Activated B cell treated with CpG ODN at 0.5 μM for 24 hours (primary cell): Measurements from ENCODE around the gene B4GAT1. TPM values are rescaled to one million over a fixed set of nuclear protein-coding genes. Genes with fewer than 3 reads are reported as not detected.

ENCODE experiments used
- ATAC-seq: fragments of 200-7000 bp; cut with Tn5 transposase; one replicate; pipeline ENCODE4 v1.10.0; 2021; ENCODE audit warnings: low read depth, mild to moderate bottlenecking, moderate library complexity
- CTCF ChIA-PET: fragments of 350-600 bp; sonication (Branson Sonifier 250); formaldehyde crosslinking; loops from one replicate; lab custom pipeline; 2021; ENCODE audit warnings: antibody characterized with exemption; lab: Charles Lee
- POLR2A ChIA-PET: fragments of 350-600 bp; sonication (Branson Sonifier 250); formaldehyde crosslinking; loops from one replicate; lab custom pipeline; 2021; ENCODE audit warnings: antibody characterized with exemption; lab: Charles Lee
- DNase-seq: peaks from one replicate; pipeline ENCODE4 v3.0.0; 2022
- H3K27ac Mint-ChIP-seq: one replicate; pipeline ENCODE4 v1.8.0; 2020; ENCODE audit warnings: mixed read lengths
- H3K27me3 Mint-ChIP-seq: one replicate; pipeline ENCODE4 v1.8.0; 2021; ENCODE audit warnings: mixed read lengths
- H3K36me3 Mint-ChIP-seq: one replicate; pipeline ENCODE4 v1.8.0; 2021; ENCODE audit warnings: low read depth, mixed read lengths
- H3K4me1 Mint-ChIP-seq: one replicate; pipeline ENCODE4 v1.8.0; 2021; ENCODE audit warnings: mixed read lengths
- H3K4me3 Mint-ChIP-seq: one replicate; pipeline ENCODE4 v1.8.0; 2020; ENCODE audit warnings: mild to moderate bottlenecking, mixed read lengths
- H3K9me3 Mint-ChIP-seq: one replicate; pipeline ENCODE4 v1.8.0; 2020; ENCODE audit warnings: mixed read lengths
- CTCF ChIP-seq: fragments of 200-600 bp; IDR thresholded peaks from one replicate; pipeline ENCODE4 v1.8.0; 2022; ENCODE audit warnings: antibody characterized with exemption, mild to moderate bottlenecking
- intact Hi-C: fragments of 100-400 bp; cut with micrococcal nuclease; formaldehyde crosslinking; loops from one replicate; pipeline ENCODE4 v1.15.1; 2024
- total RNA-seq: library from RNA; stranded (reverse); gene quantifications from 2 replicates; pipeline ENCODE4 v1.2.3, GENCODE V29; 2022

Gene B4GAT1
- total RNA-seq, result 1.9 TPM in 2 replicates

DNA sequence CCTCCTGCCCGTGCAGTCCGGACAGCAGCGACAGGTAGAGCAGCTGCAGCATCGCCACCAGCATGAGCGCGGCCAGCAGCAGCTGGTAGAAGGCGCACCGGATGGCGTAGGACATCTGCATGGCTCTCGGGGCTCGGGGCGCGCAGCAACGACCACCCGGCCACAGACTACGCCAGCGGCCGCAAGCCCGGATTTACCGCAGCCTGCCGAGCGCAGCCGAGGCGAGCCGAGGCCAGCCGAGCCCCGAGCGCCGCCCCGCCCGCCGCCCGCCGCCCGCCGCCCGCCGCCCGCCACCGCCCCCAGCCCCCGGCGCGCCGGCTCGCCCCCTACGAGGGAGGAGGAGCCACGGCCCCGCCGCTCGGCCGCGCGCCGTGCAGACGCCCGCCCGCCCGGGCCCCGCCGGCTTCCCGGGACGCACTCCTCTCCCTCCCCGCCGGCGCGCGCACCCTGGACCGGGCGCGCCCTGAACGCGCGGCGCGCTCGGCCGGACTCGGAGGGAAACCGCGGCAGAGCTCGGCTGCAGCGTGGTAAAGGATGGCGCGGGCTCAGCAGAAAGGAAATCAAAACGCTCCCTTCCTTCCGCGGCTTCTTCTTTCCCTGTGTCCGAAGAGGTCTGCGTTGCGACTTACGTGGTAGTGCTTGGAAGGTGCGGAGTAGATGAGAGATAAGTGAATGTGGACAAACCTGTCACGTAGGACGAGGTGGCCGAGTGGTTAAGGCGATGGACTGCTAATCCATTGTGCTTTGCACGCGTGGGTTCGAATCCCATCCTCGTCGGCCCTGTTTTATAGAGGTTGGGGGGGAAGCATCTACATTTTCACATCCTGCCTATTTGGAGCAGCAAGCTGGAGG lies at the start of gene B4GAT1:
TSS of gene B4GAT1 (minus strand) at position 205 of the 852 bp plus-strand sequence. CDS start at position 121, 84 bp downstream.
- intact Hi-C loops, result loop anchor here (1.0 to 5.0 kb wide), 3 partner anchors 24 to 730 kb away; partner anchors contain the start of genes PCNX3 and SLC29A2
- CTCF ChIA-PET, result interaction anchor here (0.7 to 1.2 kb wide), 3 partner anchors 14 to 692 kb away, joined by 3 read pairs; no protein-coding TSS in a partner anchor
- ATAC-seq, result peak; percentile 47
- H3K27ac Mint-ChIP-seq, result peak within 1 kb of the TSS; percentile 99
- POLR2A ChIA-PET, result interaction anchor here (0.6 to 5.4 kb wide), 5 partner anchors 24 to 1779 kb away, joined by 3 to 34 read pairs (median 5); partner anchors contain the start of genes RBM4 and SLC29A2
- TF ChIP-seq CTCF, result no peak
- no peaks in the 10 kb centered on the region for H3K9me3 Mint-ChIP-seq
- H3K4me1 Mint-ChIP-seq, result peaks cover 45% of the 10 kb centered on the region
- H3K36me3 Mint-ChIP-seq, result peaks cover 20% of the 10 kb centered on the region
- H3K27me3 Mint-ChIP-seq, result peaks cover 2% of the 10 kb centered on the region
- H3K4me3 Mint-ChIP-seq, result peak within 1 kb of the TSS; percentile 96
- peak; percentile 70 for DNase-seq

GRCh38 chr11:66393954-66394353 lies 46.5 kb upstream of the B4GAT1 start:
- Mint-ChIP-seq H3K9me3 (no peaks in the 10 kb centered on the region), H3K27me3 (peaks cover 8% of the 10 kb centered on the region), H3K27ac (no peak overlapping the region), H3K4me3 (no peak overlapping the region), H3K36me3 (no peaks in the 10 kb centered on the region), H3K4me1 (peaks cover 6% of the 10 kb centered on the region)
- ChIA-PET CTCF (no interaction called here), POLR2A (no interaction called here)
- intact Hi-C loops, result no loop called here
- ATAC-seq (no peak), DNase-seq (no peak)
- TF ChIP-seq CTCF, result no peak

- peaks cover 9% of the 10 kb centered on the region for H3K4me1 Mint-ChIP-seq
- no peaks in the 10 kb centered on the region for H3K9me3 Mint-ChIP-seq
- no peak overlapping the region for H3K27ac Mint-ChIP-seq
- no peaks in the 10 kb centered on the region for H3K36me3 Mint-ChIP-seq
- TF ChIP-seq CTCF, result no peak
- no peak for ATAC-seq
- H3K27me3 Mint-ChIP-seq, result peaks cover 6% of the 10 kb centered on the region
- ChIA-PET CTCF (interaction anchor here (1.3 kb wide), 1 partner anchor 287 kb away, joined by 4 read pairs; no protein-coding TSS in a partner anchor), POLR2A (no interaction called here)
- no peak overlapping the region for H3K4me3 Mint-ChIP-seq
- intact Hi-C loops, result no loop called here
- no peak for DNase-seq
These were observed 43.9 kb upstream of the B4GAT1 start for GRCh38 chr11:66391322-66391721.

DNA sequence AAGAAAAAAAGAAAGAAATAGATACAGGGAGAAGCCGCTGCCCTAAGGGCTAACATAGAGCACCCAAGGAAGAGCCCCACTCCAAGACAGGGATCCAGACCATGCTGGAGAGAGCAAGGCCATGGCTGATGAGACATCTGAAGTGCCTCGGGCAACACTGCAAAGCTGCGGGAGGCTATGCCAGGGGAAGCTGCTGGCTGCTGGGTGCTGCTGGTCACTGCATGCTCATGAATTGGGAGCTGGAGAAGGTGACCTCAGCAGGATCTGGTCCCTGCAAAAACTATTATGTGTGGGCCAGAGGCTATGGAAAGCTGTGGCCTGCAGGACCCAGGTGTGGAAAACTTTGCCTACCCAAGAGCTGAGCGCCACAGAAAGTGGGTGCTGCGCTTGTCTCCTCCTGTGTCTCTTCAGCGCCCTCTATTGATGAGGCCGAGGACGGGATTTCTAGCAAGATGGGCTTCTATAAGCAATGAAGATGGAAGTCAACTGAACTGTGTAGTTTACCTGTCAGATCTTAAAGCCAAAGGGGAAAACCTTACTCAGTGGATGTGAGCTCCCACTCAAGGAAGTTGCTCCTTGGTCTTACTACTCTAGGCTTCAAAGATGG lies 41.5 kb upstream of the B4GAT1 start:
- ATAC-seq, result peak; percentile 69
- DNase-seq, result no peak

More for the DNA sequence above, 41.5 kb upstream of the B4GAT1 start:
- no peak overlapping the region for H3K4me3 Mint-ChIP-seq
- intact Hi-C loops, result loop anchor here (1.0 to 5.0 kb wide), 5 partner anchors 38 to 288 kb away; partner anchors contain the start of genes B4GAT1, BRMS1 and RBM4B
- ChIA-PET CTCF (interaction anchor here (0.9 to 3.0 kb wide), 10 partner anchors 8 to 83 kb away, joined by 3 to 29 read pairs (median 4); partner anchors contain the start of genes MRPL11 and SLC29A2), POLR2A (interaction anchor here (0.7 to 1.5 kb wide), 3 partner anchors 17 to 77 kb away, joined by 3 to 7 read pairs (median 6); partner anchors contain the start of gene SLC29A2)
- no peak overlapping the region for H3K27ac Mint-ChIP-seq
- peaks cover 13% of the 10 kb centered on the region for H3K4me1 Mint-ChIP-seq
- H3K36me3 Mint-ChIP-seq, result no peaks in the 10 kb centered on the region
- TF ChIP-seq CTCF, result no peak
- peaks cover under 1% of the 10 kb centered on the region for H3K27me3 Mint-ChIP-seq
- no peaks in the 10 kb centered on the region for H3K9me3 Mint-ChIP-seq
